Spleen (tissue), 7 donors: ENCODE data around the gene RGS10.

Experiments
- POLR2A ChIP-seq, 3 donors: fragments of 450-650 bp; IDR thresholded peaks; one replicate each; pipeline ENCODE4 v1.5.1; 2017; ENCODE audit warnings: antibody characterized with exemption in 3 of 3, mild to moderate bottlenecking in 1 of 3
- POLR2AphosphoS5 ChIP-seq, 3 donors: sonication (generic); formaldehyde crosslinking; IDR thresholded peaks; one replicate each; pipeline ENCODE4 v1.5.1; 2017; ENCODE audit warnings: antibody characterized with exemption in 3 of 3
- TF ChIP-seq, protein P1 (sequence below), 11 experiments: fragments of 200-600 bp in 7 of 11; fragments of 450-650 bp in 4 of 11; sonication (generic) in 4 of 11; IDR thresholded peaks in 8 of 11; conservative IDR thresholded peaks in 3 of 11; 1 replicate in 7 of 11; 2 replicates in 4 of 11; pipeline versions ENCODE4 v1.4.0 to v1.8.0; 2016 to 2021; ENCODE audit warnings: antibody characterized with exemption in 11 of 11, inconsistent platforms in 4 of 11, mild to moderate bottlenecking in 1 of 11
- donor health status: DM: no; HTN: no; CAD: no; lungs with moderate emphysema.
- donor health status: DM: no; HTN: no; CAD: no.
- donor health status: DM: no; HTN: no; CAD: no.

DNA sequence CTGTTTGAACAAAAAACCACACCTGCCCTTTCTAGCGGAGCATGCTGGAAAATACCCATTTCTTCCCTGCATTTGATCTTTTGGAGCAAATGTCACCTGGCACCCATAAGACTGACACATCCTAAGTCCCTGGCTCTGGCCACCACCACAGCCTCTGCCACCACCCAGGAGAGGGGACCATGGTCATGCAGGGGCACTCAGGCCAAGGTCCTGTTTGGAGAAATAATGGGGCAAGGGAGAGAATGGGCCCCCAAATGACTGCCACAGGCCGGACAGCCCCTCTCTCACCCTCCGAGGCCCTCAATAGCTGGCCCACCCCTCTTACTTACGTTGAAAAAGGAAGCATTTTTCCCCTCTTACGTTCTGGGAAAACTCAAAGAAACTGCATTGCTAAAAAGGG lies 35.4 kb downstream of the RGS10 start:
- TF ChIP-seq, protein P1, sequence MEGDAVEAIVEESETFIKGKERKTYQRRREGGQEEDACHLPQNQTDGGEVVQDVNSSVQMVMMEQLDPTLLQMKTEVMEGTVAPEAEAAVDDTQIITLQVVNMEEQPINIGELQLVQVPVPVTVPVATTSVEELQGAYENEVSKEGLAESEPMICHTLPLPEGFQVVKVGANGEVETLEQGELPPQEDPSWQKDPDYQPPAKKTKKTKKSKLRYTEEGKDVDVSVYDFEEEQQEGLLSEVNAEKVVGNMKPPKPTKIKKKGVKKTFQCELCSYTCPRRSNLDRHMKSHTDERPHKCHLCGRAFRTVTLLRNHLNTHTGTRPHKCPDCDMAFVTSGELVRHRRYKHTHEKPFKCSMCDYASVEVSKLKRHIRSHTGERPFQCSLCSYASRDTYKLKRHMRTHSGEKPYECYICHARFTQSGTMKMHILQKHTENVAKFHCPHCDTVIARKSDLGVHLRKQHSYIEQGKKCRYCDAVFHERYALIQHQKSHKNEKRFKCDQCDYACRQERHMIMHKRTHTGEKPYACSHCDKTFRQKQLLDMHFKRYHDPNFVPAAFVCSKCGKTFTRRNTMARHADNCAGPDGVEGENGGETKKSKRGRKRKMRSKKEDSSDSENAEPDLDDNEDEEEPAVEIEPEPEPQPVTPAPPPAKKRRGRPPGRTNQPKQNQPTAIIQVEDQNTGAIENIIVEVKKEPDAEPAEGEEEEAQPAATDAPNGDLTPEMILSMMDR (IDR thresholded peaks at IDR 0.05 in 8 of 11, conservative IDR thresholded peaks at IDR 0.05 in 3 of 11) = no peak
- no peak for TF ChIP-seq POLR2AphosphoS5 (IDR thresholded peaks at IDR 0.05)
- TF ChIP-seq POLR2A (IDR thresholded peaks at IDR 0.05) = no peak
